ENCODE results near the gene SSC5D. TPM values are rescaled to one million over a fixed set of nuclear protein-coding genes. Genes with fewer than 3 reads are reported as not detected.
A peak's percentile ranks its signal among the peaks of the same experiment; 100 is the strongest.

Gene SSC5D
- total RNA-seq, 1 donor from 2014 or later: 2.7 TPM

DNA sequence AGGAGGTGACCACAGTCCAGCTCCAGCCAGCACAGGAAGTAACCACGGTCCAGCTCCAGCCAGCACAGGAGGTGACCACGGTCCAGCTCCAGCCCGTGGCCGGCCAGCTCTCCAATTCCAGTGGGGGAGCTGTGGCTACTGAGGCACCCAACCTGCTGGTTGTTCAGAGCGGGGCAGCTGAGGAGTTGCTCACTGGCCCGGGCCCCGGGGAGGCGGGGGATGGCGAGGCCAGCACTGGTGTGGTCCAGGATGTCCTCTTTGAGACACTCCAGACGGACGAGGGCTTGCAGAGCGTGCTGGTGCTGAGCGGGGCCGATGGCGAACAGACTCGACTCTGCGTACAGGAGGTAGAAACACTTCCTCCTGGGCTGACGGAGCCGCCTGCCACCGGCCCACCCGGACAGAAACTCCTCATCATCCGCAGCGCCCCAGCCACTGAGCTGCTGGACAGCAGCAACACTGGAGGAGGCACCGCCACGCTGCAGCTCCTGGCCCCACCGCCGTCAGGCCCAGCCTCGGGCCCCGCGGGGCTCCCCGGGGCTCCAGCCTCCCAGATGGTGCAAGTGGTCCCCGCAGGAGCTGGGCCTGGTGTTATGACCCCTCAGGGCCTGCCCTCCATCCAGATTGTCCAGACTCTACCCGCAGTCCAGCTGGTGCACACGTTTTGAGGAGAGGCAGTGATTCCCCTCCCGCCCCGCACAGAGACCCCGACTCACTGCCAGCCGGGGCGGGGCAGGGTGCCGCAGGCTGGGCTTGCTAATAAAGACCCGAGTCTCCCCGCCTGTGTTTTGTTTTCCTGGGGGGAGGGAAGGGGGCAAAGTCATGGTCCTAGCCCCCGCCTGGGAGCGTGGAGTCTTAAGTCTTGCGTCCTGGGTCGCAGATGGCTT lies 4.3 kb upstream of the SSC5D start:
- DNase-seq (peak; percentile 25), ATAC-seq (no peak)
- intact Hi-C loops (cut with micrococcal nuclease): no loop called here

DNA sequence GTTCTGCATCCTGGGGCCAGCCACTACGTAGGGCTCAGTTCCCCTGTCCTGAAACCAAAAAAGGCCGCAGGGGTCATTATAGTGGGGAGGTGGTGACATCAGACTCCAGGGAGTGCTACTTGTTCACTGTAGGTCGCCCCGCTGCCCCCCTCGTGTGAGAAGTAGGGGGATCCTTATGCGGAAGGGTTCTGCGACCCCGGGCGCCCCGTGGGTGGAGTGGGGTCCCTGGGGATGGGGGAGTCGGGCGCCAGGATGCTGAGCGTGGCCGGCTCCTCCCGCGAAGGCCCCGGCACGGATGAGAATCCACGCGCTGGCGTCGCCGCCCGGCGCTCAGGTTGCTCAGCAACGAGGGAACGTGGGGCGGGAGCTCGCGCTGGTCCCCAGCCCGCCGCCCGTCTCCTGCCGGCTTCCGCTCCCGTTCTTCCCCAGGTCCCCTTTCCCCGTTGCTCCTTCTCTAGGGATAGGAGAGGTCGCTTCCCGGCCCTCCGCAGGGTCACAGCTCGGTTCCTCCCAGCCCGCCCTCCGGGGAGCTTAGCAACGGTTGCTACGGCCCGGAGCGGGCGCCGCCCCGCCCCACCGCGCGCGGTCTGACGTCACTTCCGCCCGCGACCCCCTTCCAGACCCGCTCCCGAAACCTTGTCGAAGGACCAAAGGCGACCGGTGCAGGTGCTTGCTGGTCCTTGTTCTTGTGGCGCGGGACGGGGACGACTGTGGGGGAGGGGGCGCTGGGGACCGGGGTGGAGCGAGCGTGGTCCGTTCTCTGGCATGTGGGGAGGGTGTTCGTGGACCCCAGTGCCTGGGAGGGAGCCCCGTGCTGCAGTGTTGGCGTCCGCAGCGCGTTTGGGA lies 3.4 kb upstream of the SSC5D start, which contains the start of gene NAT14:
TSS of gene NAT14 (plus strand) at position 596 of the 846 bp plus-strand sequence. CDS start 521 bp downstream, outside the sequence.
- ATAC-seq (peak; percentile 39), DNase-seq (peak; percentile 77)
- intact Hi-C loops (cut with micrococcal nuclease): no loop called here

DNA sequence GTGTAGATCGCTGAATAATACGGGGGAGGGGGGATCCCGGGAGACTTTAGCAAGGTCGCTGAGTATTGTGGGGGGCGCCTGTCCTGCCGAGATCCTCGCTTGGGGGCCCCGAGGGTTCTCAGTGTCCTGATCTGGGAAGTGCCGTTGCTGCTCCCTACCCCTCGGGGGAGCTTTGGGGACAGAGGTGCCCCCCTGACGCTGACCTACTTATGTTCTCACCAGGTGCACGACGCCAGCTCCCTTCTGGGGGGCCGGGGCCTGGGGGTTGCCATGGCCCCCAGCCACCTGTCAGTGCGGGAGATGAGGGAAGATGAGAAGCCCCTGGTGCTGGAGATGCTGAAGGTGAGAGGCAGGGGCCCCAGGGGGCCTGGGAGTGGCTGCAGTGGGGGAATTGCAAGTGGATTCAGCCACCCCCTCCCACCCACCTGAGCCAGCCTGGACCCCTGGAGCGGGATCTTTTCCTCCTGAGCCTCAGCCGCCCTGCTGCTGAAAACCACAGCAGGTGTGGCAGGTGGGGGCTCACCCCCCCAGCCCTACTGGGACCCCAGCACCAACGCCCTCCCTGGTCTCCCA lies 2.7 kb upstream of the SSC5D start:
- ATAC-seq: no peak
- peak; percentile 28 for DNase-seq
- intact Hi-C loops (cut with micrococcal nuclease): no loop called here

DNA sequence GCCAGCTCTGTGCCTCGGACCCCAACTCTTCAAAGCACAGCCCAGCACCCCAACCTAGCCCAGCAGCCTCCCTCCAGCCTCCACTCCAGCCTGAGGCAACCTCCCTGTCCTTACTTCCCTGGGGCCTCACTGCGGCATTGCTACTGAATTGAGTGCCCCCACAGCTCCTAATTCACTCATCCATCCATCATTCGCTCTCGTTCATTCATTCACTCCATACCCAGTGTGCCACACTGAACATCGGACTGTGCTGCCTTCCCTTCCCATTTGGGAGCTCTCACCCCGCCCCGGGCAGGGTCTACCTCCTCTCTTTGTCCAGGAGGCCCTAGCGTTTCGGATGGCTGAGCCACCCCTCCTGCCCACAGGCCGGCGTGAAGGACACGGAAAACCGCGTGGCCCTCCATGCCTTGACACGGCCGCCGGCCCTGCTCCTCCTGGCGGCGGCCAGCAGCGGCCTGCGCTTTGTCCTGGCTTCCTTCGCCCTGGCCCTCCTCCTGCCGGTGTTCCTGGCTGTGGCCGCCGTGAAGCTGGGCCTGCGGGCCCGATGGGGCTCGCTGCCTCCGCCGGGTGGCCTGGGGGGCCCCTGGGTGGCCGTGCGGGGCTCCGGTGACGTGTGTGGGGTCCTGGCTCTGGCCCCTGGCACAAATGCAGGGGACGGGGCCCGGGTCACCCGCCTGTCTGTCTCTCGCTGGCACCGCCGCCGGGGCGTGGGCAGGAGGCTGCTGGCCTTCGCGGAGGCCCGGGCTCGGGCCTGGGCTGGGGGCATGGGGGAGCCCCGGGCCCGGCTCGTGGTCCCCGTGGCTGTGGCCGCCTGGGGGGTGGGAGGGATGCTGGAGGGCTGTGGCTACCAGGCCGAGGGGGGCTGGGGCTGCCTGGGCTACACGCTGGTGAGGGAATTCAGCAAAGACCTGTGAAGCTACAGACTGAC lies 1.9 kb upstream of the SSC5D start:
- ATAC-seq: no peak
- intact Hi-C loops (cut with micrococcal nuclease): no loop called here
- DNase-seq: peak; percentile 51

DNA sequence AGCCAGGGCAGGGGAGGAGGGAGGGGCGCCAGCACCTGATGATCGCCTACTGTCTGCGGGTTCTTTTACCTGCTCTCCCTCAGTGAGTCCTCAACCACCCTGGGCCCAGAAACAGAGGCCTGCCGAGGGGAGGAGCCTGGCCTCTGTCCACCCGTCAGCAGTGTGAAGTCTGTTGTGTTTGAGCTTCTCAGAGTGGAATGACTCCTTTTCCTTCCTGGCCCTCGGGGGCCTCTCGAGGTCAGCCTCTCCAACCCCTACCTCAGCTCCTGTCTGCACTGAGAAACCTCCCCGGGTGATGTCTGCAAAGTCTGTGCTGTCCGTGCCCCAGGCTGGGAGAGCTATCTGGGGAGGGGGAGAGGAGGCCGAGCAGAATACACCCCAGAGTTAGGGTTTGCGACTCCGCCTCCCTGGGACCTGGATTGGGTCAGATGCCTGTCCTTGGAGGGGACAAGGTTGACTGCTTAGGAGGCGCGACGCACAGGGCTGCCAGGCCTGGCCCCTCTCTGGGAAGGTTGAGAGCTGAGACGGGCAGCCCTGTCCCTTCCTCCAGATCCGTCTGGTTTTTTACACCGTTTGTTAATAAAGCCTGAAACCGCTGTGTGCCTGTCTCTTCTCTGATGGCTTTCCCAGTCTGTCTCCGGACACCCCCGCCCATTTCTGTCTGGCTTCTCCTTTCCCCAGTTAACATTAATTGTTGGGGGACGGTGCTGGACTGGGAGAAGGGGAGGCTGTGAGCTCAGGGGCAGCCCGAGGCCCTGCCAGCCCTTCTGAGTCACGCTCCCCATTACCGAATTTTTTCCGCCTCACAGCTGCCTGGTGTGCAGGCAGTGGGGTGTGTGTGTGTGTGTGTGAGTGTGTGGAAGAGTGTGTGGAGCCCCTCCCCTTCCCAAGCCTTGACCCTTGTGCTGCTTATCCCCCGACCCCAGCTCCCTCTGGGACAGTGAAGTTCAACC lies 989 bp upstream of the SSC5D start:
- DNase-seq: peak; percentile 73
- intact Hi-C loops (cut with micrococcal nuclease): no loop called here
- ATAC-seq: peak; percentile 64

DNA sequence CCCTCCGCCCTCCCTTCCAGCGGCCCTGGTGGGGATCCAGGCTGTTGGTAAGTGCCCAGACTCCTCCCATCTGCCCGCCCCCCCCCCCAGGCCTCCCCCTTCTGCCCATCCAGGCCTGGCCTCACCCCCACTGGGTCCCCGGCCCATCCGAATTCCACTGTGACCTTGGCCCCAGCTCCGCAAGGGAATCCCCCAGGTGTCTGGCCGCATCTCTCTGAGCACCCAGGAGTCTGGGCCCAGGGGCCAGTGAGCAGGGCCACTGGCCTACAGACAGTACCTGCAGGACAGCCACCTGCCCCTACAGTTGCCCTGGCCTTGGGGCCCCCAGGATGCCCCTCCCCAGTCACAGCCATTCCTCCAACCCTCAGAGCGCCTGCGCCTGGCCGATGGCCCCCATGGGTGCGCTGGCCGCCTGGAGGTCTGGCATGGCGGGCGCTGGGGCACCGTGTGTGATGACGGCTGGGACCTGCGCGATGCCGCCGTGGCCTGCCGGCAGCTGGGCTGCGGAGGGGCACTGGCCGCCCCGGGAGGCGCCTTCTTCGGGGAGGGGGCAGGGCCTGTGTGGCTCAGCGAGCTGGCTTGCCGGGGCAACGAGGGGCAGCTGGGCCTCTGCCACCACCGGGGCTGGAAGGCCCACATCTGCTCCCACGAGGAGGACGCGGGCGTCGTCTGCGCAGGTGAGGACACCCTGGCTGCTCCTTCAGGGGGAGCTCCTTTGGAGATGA lies 912 bp downstream of the SSC5D start:
- DNase-seq (peak; percentile 45), ATAC-seq (no peak)
- intact Hi-C loops (cut with micrococcal nuclease): no loop called here

DNA sequence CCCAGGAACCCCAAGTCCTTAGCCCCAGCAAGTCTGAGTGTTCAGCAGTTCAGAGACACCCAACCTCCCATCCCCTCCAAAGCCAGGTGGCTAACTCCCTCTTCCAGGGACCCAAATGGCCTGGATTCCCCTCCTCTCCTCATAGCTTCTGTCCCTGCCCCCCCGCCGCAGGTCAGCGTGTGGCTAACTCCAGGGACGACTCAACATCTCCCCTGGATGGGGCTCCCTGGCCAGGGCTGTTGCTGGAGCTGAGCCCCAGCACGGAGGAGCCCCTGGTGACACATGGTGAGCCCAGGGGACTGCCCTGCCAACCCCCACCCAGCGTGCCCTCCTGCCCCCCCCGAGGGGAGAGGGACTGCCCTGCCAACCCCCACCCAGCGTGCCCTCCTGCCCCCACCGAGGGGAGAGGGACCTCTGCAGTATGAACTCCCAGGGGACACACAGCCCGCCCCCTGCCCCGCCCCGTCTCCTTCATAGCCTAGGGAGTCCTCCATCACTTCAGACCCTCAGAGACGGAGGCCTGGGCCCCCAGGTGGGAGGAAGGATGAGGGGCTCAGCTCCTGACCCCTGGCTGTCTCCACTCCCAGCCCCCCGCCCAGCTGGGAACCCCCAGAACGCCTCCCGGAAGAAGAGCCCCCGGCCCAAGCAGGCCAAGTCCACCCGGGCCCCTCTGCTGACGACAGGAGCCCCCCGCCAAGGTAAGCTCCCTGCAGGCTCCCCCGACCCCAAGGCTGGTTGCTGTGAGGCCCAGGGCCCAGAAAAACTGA lies 1.7 kb downstream of the SSC5D start:
- ATAC-seq: no peak
- intact Hi-C loops (cut with micrococcal nuclease): no loop called here
- no peak for DNase-seq

DNA sequence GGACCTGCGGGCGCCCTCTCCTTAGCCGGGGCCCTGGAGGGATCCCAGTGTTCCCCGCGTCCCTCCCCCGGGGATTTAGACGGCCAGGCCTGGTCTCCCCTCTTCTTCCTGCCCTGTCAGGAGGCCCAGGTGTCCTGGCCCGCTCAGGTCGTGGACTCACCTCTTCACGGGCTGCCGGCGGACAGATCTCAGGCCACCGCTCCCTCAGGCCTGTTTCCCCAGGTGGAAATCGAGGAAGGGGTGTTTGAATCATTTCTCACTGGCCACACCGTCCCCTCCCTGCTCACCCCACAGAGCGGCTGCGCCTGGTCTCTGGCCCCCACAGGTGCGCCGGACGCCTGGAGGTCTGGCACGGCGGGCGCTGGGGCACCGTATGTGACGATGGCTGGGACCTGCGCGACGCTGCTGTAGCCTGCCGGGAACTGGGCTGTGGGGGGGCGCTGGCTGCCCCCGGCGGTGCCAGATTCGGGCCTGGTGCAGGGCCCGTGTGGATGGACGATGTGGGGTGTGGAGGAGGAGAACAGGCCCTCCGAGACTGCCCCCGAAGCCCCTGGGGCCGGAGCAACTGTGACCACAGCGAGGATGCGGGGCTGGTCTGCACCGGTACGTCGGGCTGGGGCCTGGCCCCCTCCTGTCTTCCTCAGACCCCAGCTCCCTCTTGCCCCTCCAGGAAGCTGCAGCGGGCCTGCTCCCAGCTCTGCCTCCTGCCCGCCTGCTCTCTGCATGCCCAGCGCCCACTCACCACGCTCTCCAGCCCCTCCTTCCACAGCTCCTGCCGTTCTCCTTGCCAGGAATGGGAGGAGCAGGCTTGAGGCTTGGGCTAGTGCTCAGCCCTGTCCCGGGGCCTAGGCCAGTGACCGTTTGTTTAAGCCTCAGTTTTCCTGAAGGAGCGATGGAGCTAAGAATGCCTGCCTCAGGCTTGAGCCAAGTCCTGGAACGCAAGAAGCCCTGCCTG lies 2.5 kb downstream of the SSC5D start:
- intact Hi-C loops (cut with micrococcal nuclease): no loop called here
- DNase-seq (peak; percentile 30), ATAC-seq (no peak)

DNA sequence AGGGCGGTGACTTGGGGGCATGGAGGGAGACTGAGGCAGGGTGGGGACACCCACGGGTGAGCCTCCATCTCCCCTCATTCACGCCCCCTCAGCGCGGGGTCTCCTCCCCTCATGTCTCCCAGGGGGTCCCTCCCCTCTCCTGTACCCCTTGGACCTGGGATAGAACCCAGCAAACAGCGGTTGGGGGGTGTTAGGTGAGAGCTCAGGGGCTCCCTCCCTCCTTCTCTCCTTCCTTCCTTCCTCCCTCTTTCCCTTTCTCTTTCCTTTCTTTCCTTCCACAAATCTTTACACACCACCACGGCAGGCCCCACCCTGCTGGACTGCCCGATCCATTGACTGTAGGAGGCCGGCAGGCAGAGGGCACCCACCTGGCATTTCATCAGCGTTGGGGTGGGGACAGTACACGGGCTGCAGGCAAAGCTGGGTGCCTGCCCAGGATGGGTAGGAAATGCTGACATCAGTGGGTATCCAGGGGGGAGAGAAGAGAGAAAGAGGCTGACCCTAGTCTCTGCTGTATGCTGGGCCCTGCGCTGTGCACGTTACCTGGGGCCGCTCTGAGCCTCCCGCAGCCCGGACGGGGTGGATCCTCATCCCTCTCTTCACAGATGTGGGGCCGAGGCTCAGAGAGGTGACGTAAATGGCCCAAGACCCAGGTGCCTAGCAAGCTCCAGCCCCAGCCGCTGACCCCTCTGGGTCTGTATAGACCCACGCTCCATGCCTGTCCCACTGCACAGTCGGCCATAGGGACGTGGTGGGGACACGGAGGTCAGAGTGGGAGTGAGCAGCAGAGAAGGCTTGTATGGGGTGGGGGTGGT lies 3.5 kb downstream of the SSC5D start:
- intact Hi-C loops (cut with micrococcal nuclease): no loop called here
- DNase-seq: peak; percentile 18

DNA sequence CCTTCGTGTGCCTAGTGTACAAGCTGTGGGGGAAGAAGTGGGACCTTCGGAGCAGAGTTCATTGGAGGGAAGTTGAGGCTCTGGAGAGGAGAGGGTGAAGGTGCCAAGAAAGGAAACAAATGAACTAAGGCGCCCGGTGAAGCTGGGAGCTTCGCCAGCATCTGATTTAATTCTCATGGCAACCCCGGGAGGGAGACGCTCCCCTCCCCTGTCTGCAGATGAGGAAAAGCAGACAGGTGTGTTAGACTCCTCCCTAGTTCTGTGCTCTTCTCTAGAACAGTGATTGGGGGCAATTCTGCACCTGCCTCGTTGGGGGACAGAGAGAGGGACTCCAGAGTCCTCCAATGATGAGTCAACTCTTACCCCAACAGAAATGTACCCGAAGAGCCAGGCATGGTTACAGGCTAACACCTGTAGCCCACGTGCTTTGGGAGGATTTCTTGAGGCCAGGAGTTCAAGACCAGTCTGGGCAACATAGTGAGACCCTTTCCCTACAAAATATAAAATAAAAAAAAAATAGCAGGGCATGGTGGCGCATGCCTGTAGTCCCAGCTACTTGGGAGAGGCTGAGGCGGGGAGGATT lies 4.2 kb downstream of the SSC5D start:
- no peak for ATAC-seq
- intact Hi-C loops (cut with micrococcal nuclease): no loop called here
- DNase-seq: no peak

More for the DNA sequence above, 3.5 kb downstream of the SSC5D start:
- no peak for ATAC-seq

DNA sequence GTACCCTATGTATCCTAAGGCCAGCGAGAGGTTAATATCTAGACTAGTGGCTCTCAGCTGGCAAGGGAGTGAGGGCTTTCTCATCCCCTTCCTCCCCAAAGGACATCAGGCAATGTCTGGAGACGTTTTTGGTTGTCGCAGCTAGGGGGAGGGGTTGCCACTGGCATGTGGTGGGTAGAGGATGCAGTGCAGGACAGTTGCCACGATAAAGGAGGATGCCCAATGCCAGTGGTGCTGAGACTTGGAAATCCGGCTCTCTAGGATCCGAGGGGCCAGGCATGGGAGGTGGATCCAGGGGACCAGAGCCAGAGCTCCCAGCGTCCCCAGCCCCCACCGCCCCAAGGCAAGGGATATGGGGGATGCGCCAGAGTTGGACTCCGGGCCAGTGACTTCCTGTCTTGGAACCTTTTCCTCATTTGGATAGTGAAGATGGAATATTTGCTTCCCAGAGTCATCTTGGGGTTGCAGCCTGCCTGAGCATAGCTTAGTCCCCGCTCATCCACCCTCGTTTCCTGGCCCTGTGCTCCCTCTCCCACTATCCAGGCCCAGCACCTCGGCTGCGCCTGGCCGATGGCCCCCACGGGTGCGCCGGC lies 4.9 kb downstream of the SSC5D start:
- intact Hi-C loops (cut with micrococcal nuclease): no loop called here
- no peak for DNase-seq
- peak; percentile 8 for ATAC-seq

DNA sequence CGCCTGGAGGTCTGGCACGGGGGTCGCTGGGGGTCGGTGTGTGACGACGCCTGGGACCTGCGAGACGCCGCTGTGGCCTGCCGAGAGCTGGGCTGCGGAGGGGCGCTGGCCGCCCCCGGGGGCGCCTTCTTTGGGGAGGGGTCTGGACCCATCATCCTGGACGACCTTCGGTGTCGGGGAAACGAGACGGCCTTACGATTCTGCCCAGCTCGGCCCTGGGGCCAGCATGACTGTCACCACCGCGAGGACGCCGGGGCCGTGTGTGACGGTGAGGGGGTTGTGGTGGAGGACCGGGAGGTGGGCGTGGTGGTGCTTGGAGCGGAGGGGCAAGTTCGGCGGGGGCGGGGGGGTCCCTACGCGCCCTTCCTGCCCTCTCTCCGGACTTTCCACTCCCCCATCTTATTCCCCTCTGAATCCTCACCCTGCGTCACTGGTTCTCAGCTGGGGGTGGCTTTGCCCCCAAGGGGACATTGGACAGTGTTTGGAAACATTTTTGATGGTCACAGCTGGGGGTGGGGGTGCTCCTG lies 5.5 kb downstream of the SSC5D start:
- intact Hi-C loops (cut with micrococcal nuclease): no loop called here
- ATAC-seq (peak; percentile 13), DNase-seq (peak; percentile 31)

DNA sequence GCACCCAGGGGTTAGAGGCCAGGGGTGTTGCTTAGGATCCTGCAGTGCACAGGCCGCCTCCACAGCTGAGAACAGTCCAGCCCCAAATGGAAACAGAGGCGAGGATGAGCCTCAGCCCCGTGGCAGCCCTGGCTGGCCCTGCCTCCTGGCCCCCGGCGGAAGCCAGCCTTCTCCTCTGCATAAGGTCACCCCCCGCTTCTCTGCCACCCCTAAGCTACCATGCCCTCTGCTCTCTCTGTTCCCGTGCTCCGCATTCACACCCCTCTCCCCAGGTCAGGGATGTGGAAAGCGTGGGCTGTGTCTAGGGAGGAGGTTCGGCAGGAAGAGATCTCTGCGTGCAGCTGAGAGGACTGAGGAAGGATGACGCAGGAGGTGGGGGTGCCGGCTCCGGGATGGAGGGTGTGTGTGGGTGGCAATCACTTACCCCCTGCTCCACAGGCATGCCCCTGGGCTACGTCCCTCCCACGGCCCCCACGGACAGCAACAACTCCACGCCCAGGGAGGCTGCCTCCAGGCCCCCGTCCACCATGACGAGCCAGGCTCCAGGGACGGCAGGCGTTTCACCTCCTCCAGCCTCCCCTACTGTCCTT lies 6.0 kb downstream of the SSC5D start:
- intact Hi-C loops (cut with micrococcal nuclease): no loop called here
- peak; percentile 76 for DNase-seq
- ATAC-seq: peak; percentile 76
